ENCODE measurements around the gene ARV1. TPM values are rescaled to one million over a fixed set of nuclear protein-coding genes. Genes with fewer than 3 reads are reported as not detected.
A peak's percentile ranks its signal among the peaks of the same experiment; 100 is the strongest.

Gene ARV1
- total and polyA plus RNA-seq, 2 experiments from 2014 or later: 10.4 to 20.0 TPM

- Histone ChIP-seq H3K79me2 (replicated peaks; ENCODE audit: insufficient read depth) (peaks cover 12% of the 10 kb centered on the region), H3K4me2 (peak overlapping the region; percentile 88), H3K9me2 (ENCODE audit: insufficient read depth) (no peaks in the 10 kb centered on the region), H4K20me1 (replicated peaks; ENCODE audit: insufficient read depth) (peaks cover 43% of the 10 kb centered on the region), H3K4me1 (ENCODE audit: insufficient read depth) (peaks cover 10% of the 10 kb centered on the region; the same call in 1 of the 2 replicates), H3K27me3 (ENCODE audit: insufficient read depth) (peaks cover 46% of the 10 kb centered on the region), H3K36me3 (ENCODE audit: insufficient read depth) (no peaks in the 10 kb centered on the region), H2AFZ (no peak overlapping the region), H3K4me3 (peak overlapping the region; percentile 88), H3F3A (replicated peaks; ENCODE audit: low read depth) (no peaks in the 10 kb centered on the region), H3K27ac (ENCODE audit: low read depth) (no peak overlapping the region)
- TF ChIP-seq EZH2 (IDR thresholded peaks at IDR 0.05; ENCODE audit: low read depth, unreplicated experiment) (no peak), JUNB (IDR thresholded peaks at IDR 0.05; ENCODE audit: unreplicated experiment) (no peak), CREB1 (CRISPR knock-in tag; IDR thresholded peaks at IDR 0.05; ENCODE audit: low read depth) (no peak), ZNF114 (CRISPR knock-in tag; IDR thresholded peaks at IDR 0.05) (no peak), REST (IDR thresholded peaks at IDR 0.05; ENCODE audit: unreplicated experiment) (no peak), STAT1 (IDR thresholded peaks at IDR 0.05; ENCODE audit: unreplicated experiment) (no peak), NANOG (IDR thresholded peaks at IDR 0.05; ENCODE audit: borderline replicate concordance) (no peak), POLR2AphosphoS5 (IDR thresholded peaks at IDR 0.05; ENCODE audit: low read depth) (no peak), ZNF331 (CRISPR knock-in tag; IDR thresholded peaks at IDR 0.05; ENCODE audit: low read depth) (no peak), ZNF462 (CRISPR knock-in tag; IDR thresholded peaks at IDR 0.05) (no peak), EZH2phosphoT487 (IDR thresholded peaks at IDR 0.05; ENCODE audit: unreplicated experiment) (no peak)
- TF ChIP-seq, protein P1, sequence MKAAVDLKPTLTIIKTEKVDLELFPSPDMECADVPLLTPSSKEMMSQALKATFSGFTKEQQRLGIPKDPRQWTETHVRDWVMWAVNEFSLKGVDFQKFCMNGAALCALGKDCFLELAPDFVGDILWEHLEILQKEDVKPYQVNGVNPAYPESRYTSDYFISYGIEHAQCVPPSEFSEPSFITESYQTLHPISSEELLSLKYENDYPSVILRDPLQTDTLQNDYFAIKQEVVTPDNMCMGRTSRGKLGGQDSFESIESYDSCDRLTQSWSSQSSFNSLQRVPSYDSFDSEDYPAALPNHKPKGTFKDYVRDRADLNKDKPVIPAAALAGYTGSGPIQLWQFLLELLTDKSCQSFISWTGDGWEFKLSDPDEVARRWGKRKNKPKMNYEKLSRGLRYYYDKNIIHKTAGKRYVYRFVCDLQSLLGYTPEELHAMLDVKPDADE (IDR thresholded peaks at IDR 0.05): no peak
- TF ChIP-seq, protein P2, sequence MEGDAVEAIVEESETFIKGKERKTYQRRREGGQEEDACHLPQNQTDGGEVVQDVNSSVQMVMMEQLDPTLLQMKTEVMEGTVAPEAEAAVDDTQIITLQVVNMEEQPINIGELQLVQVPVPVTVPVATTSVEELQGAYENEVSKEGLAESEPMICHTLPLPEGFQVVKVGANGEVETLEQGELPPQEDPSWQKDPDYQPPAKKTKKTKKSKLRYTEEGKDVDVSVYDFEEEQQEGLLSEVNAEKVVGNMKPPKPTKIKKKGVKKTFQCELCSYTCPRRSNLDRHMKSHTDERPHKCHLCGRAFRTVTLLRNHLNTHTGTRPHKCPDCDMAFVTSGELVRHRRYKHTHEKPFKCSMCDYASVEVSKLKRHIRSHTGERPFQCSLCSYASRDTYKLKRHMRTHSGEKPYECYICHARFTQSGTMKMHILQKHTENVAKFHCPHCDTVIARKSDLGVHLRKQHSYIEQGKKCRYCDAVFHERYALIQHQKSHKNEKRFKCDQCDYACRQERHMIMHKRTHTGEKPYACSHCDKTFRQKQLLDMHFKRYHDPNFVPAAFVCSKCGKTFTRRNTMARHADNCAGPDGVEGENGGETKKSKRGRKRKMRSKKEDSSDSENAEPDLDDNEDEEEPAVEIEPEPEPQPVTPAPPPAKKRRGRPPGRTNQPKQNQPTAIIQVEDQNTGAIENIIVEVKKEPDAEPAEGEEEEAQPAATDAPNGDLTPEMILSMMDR (conservative IDR thresholded peaks at IDR 0.05; ENCODE audit: low read depth in 2 of 2): no peak
- DNase-seq (ENCODE audit: low spot score) (no peak), ATAC-seq (no peak)
- Mint-ChIP-seq H3K27me3 (ENCODE audit: insufficient read depth, low read depth, poor library complexity) (peaks cover 6% of the 10 kb centered on the region), H3K27ac (no peak overlapping the region), H3K36me3 (ENCODE audit: low read depth) (no peaks in the 10 kb centered on the region; the same call in 2 of the 3 replicates), H3K4me3 (peak overlapping the region; percentile 84), H3K9me3 (no peaks in the 10 kb centered on the region), H3K4me1 (peaks cover 13% of the 10 kb centered on the region)
Observed at GRCh38 chr1:230976825-230977747, 1.8 kb upstream of the ARV1 start.

All from GM23338 (cell line).